HUES48 (cell line): Measurements from ENCODE around the gene FBXO36.
"Not testable (repeated sequence)": the region's sequence is repeated elsewhere in the genome, so short reads cannot be mapped to it uniquely, and the experiment has no call there.

Experiments
- H3K27ac ChIP-seq: one replicate; pipeline ENCODE4 v1.7.0; 2013; ENCODE audit warnings: low read depth, low read length, inconsistent platforms
- H3K27me3 ChIP-seq: 2 replicates; pipeline ENCODE4 v1.6.1; 2013; ENCODE audit warnings: mild to moderate bottlenecking, low read length; ENCODE audit not compliant: control insufficient read depth, insufficient read depth
- H3K36me3 ChIP-seq: 2 replicates; pipeline ENCODE4 v1.6.1; 2013; ENCODE audit warnings: low read length; ENCODE audit not compliant: control insufficient read depth, insufficient read depth
- H3K4me1 ChIP-seq: 2 replicates; pipeline ENCODE4 v1.6.1; 2013; ENCODE audit warnings: mild to moderate bottlenecking, low read length; ENCODE audit not compliant: control insufficient read depth, insufficient read depth
- H3K4me3 ChIP-seq: 2 replicates; pipeline ENCODE4 v1.5.1; 2013; ENCODE audit warnings: mild to moderate bottlenecking, low read depth, low read length
- H3K9ac ChIP-seq: 2 replicates; pipeline ENCODE4 v1.6.1; 2013; ENCODE audit warnings: mild to moderate bottlenecking, low read depth, low read length, moderate library complexity
- H3K9me3 ChIP-seq: 2 replicates; pipeline ENCODE4 v1.6.1; 2013; ENCODE audit warnings: low read length; ENCODE audit not compliant: control insufficient read depth, insufficient read depth

FBXO36 gene

GRCh38 chr2:229910832-229911412, 11.4 kb upstream of the FBXO36 start:
- peaks cover 3% of the 10 kb centered on the region; the same call in 1 of the 2 replicates for H3K36me3 ChIP-seq
- H3K9ac ChIP-seq = no peak overlapping the region
- H3K4me3 ChIP-seq = no peak overlapping the region
- H3K27ac ChIP-seq = peak overlapping the region; percentile 41
- peaks cover 24% of the 10 kb centered on the region; the same call in 1 of the 2 replicates for H3K4me1 ChIP-seq
- no peaks in the 10 kb centered on the region for H3K27me3 ChIP-seq
- H3K9me3 ChIP-seq = no peaks in the 10 kb centered on the region

DNA sequence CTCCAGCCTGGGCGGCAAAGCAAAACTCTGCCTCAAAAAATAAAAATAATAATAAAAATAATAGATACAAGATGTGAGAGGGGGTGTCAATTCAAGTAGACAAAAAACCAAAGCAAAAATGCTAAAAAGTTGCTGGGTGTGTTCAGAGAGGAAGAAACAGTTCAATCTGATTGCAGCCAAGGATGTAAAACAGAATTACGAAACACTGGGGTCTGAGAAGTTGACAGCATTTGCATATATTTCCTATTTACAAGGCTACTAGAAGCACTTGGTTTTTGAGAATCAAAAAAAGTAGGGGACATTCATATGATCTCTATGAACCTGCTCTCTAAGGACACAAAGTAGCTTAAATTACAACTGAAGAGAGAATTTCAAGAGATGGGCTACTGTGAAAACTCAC, 8.1 kb upstream of the FBXO36 start:
- H3K36me3 ChIP-seq = peaks cover 27% of the 10 kb centered on the region
- H3K27ac ChIP-seq = no peak overlapping the region
- H3K4me3 ChIP-seq = no peak overlapping the region
- H3K9me3 ChIP-seq = no peaks in the 10 kb centered on the region
- H3K4me1 ChIP-seq = peaks cover 24% of the 10 kb centered on the region; the same call in 1 of the 2 replicates
- H3K9ac ChIP-seq = no peak overlapping the region
- H3K27me3 ChIP-seq = no peaks in the 10 kb centered on the region

DNA sequence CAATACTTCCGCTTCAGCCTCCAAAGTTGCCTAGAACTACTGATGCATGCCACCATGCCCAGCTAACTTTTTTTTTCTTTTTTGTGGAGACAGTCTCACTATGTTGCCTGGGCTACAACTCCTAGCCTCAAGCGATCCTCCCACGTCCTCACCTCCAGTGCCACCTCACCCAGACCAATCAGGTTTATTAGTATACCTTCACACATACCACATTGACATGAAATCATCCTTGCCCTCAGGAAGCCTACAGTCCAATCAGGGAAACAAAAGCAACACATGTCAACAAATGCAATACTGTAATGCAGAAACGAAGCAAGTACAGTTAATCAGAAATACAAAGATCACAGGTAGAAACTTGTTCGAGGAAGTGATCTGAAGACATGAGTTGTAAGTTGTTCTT, 4.5 kb upstream of the FBXO36 start:
- no peak overlapping the region for H3K27ac ChIP-seq
- no peak overlapping the region for H3K4me3 ChIP-seq
- no peaks in the 10 kb centered on the region for H3K27me3 ChIP-seq
- 0 out of 2 replicates have a peak, but pooled peaks cover 5% of the 10 kb centered on the region for H3K4me1 ChIP-seq
- H3K36me3 ChIP-seq = peaks cover 27% of the 10 kb centered on the region
- H3K9ac ChIP-seq = no peak overlapping the region
- no peaks in the 10 kb centered on the region for H3K9me3 ChIP-seq

DNA sequence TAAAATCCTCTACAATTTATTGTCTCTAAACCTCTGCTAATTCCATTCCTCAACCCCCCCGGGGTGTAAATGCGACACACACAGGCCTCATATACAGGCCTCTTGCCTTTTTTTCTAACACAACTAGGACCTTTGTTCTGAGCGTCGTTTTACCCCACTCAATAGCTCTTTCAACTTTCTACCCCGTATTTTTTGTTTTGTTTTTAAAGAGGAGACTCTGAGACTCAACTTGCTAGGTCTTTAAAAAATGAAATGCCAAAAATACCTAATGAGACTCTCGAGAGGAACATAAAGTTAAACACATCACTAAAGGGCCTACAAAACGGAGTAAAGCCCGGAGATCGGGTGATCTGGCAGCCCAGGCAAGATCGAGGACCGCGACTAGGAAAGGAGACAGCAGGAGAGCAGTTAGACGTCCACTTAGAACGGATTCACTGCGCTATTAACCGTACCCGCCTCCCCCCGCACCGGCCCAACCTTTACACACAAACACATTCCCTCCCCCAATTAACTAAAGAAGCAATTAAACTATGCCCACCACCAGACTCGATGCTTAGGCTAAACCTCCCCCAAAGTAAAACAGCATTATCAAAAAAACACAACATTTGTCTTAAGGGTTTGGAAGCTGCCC, 2.2 kb upstream of the FBXO36 start:
- Histone ChIP-seq H3K27me3 (no peaks in the 10 kb centered on the region), H3K36me3 (peaks cover 27% of the 10 kb centered on the region), H3K4me1 (no peaks in the 10 kb centered on the region), H3K9me3 (no peaks in the 10 kb centered on the region), H3K9ac (peak overlapping the region; percentile 32; the same call in 1 of the 2 replicates), H3K27ac (peak overlapping the region; percentile 98), H3K4me3 (peak overlapping the region; percentile 86)

DNA sequence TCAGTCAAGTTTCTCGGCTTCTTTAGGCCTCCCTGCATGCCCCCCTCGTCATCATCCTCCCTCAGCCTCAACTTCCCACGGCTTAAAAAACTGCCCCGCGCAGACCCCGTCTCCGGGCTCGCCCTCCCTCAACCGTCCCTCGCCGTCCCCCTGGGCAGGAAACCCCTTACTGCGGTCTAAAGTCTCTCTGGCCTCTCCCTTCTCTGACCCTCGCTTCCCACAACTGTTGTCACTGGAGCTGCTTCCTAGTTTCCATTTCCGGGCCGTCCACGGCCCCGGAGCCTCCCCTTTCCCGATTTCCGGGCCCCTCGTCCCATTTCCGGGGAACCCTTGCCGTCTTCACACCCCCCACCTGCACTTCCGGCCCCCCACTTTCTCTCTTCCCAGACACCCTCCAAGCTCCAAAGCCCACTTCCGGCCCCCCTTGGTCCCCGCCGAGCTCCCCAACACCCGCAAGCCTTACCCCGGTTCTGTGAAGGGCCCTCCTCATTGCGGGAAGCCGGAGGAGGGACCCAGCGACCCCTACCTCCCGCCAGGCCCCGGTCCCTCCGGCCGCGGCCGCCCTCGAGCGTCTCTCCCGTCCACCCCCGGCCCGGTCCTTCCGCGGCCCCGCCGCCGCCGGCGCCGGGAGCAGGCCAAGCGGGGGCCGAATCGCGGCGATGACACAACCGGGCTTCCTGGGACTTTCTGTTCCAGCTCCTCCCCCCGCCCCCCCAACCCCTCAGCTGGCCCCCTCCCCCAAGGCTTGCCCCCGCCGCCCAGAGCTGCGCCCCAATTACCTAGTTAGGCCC, 1.0 kb upstream of the FBXO36 start:
- Histone ChIP-seq H3K4me3 (peak overlapping the region; percentile 86), H3K9me3 (no peaks in the 10 kb centered on the region), H3K4me1 (no peaks in the 10 kb centered on the region), H3K36me3 (peaks cover 21% of the 10 kb centered on the region), H3K27me3 (no peaks in the 10 kb centered on the region), H3K9ac (peak overlapping the region; percentile 48; the same call in 1 of the 2 replicates), H3K27ac (peak overlapping the region; percentile 98)

- Histone ChIP-seq H3K4me3 (peak within 1 kb of the TSS; percentile 86), H3K27me3 (no peaks in the 10 kb centered on the region), H3K9ac (peak within 1 kb of the TSS; percentile 61), H3K9me3 (no peaks in the 10 kb centered on the region), H3K36me3 (peaks cover 15% of the 10 kb centered on the region), H3K27ac (peak within 1 kb of the TSS; percentile 98), H3K4me1 (no peaks in the 10 kb centered on the region)
These were observed 333 bp upstream of the FBXO36 start, which contains the start of gene TRIP12 for GRCh38 chr2:229921892-229922448. Gene TRIP12 (minus strand): TSS chr2:229922009. CDS start chr2:229880079, 41,930 bp downstream.

DNA sequence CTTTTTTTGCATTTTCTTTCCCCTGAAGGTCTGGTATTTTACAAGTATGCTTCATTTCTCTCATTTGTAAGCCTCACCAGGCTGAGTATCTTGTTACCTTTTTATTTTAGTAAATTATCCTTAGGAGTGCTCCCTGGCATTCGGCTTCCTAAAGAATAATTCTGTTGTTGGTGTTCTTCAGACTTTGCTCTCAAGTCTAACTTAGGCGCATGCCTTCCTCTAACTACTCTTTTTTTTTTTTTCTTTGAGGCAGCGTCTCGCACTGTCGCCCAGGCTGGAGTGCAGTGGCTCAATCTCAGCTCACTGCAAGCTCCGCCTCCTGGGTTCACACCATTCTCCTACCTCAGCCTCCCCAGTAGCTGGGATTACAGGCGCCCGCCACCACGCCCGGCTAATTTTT, 2.2 kb downstream of the FBXO36 start:
- H3K27me3 ChIP-seq, H3K27ac ChIP-seq, H3K4me1 ChIP-seq, H3K36me3 ChIP-seq, H3K4me3 ChIP-seq, H3K9me3 ChIP-seq, H3K9ac ChIP-seq: not testable (repeated sequence)

DNA sequence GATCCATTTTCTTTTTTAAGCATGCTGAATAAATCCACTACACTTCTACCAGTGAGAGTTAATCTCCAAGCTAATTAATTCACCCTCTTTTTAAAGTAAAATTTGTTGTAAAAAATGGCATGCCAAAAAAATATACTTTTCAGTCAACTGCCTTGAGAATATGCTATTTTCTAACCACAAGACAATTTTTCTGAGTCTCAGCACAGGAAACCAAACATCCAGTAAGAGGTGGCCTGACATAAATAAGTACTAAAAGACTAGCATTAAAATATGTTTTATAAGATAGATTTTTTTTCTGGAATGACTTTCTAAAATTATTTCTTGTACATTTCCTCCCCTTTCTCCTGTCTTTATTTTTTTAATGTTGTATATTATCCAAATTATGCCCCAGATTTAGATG, 2.9 kb downstream of the FBXO36 start:
- Histone ChIP-seq H3K27ac (no peak overlapping the region), H3K4me1 (no peaks in the 10 kb centered on the region), H3K27me3 (no peaks in the 10 kb centered on the region), H3K9ac (no peak overlapping the region), H3K4me3 (no peak overlapping the region), H3K36me3 (no peaks in the 10 kb centered on the region), H3K9me3 (no peaks in the 10 kb centered on the region)

DNA sequence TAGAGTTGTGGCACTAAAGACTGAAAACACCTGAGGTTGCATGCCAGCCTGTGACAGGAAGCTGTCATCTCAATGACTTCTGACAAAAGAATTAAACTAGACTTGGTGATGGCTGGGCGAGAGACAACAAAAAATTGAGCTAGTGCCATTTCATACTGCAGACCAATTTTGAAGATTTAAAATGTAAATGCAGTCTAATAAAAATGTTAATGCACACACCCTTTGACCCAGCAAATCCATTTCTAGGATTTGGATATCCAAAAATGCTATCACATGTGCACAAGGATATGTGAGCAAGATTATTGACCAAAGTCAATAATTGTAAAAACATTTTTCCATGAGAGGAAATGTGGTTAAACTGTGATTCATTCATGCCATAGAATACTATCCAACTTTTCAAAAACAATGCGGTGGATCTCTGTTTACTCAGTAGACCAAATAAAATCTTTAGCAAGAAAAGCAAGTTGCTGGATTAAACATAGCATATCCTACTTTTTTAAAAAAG, 5.6 kb downstream of the FBXO36 start:
- no peaks in the 10 kb centered on the region for H3K9me3 ChIP-seq
- H3K4me3 ChIP-seq = no peak overlapping the region
- H3K4me1 ChIP-seq = no peaks in the 10 kb centered on the region
- H3K36me3 ChIP-seq = no peaks in the 10 kb centered on the region
- H3K27me3 ChIP-seq = no peaks in the 10 kb centered on the region
- H3K9ac ChIP-seq = no peak overlapping the region
- H3K27ac ChIP-seq = no peak overlapping the region

DNA sequence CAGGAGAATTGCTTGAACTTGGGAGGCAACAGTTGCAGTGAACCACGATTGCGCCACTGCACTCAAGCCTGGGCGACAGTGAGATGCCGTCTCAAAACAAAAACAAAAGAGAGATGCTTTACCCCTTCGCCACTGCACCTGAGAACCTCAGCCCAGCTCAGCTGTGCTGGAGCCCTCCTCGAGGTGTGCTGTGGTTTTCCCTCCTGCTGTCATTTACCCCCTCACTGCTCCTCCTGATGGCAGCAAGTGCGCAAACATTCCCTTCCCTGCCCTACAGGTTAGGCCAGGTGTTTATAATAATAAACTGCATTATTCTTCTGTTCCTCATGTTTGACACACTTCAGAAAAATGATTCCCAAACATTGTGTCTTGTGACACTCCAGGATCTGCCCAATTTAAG, 8.4 kb downstream of the FBXO36 start:
- Histone ChIP-seq H3K36me3 (0 out of 2 replicates have a peak, but pooled peaks cover 6% of the 10 kb centered on the region), H3K9ac (no peak overlapping the region), H3K4me3 (no peak overlapping the region), H3K9me3 (no peaks in the 10 kb centered on the region), H3K27me3 (no peaks in the 10 kb centered on the region), H3K27ac (no peak overlapping the region), H3K4me1 (no peaks in the 10 kb centered on the region)
